Skin epidermis (tissue), 12 donors: ENCODE results near the gene C16orf92.
"Not testable (repeated sequence)": the region's sequence is repeated elsewhere in the genome, so short reads cannot be mapped to it uniquely, and the experiment has no call there.

Experiments
- H3K27ac ChIP-seq, 21 experiments: fragments of 200-600 bp; sonication (generic) in 11 of 21; one replicate each; pipeline ENCODE4 v1.5.0; 2020; ENCODE audit warnings: mild to moderate bottlenecking in 3 of 21, inconsistent platforms in 2 of 21, moderate library complexity in 2 of 21
- H3K4me3 ChIP-seq, 7 experiments: fragments of 200-600 bp; sonication (generic) in 2 of 7; one replicate each; pipeline ENCODE4 v1.5.0; 2020; ENCODE audit warnings: inconsistent platforms in 2 of 7, mild to moderate bottlenecking in 2 of 7, moderate library complexity in 1 of 7

The C16orf92 gene

DNA sequence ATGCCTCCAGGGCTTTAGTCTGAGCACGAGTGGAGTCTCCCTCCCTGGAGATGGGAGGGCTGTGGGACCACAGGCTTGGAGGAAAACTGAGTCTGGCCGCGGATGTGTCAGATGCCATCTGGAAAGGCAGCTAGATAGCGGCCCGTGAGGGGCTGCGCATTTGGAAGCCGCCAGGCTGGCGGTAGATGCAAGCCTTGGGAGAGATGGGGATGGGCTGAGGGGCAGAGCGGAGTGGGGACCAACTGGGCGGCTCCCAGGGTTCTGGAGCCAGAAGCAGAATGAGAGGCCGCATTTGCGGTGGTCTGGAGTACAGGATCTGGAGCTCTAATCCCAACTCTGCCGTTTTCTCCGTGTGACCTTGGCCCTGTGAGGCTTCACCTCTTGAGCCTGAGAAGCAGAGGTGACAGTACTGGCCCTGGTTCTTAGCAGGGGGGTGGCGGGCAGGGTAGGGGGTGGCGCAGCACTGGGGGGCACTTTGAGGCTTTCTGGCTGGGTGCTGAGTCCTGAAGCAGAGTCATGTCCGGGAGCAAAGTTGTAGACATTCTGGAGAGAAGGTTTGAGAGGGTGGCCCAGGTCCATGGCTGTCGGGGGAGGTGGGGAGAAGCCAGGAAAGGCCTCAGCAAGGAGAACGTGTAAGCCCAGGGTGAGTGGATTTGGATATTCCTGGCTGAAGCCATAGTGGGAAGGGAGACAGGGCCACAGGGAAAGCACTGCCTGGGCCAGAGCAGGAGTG is 20.2 kb upstream of the C16orf92 start:
- H3K27ac ChIP-seq: no peak overlapping the region
- no peak overlapping the region for H3K4me3 ChIP-seq

DNA sequence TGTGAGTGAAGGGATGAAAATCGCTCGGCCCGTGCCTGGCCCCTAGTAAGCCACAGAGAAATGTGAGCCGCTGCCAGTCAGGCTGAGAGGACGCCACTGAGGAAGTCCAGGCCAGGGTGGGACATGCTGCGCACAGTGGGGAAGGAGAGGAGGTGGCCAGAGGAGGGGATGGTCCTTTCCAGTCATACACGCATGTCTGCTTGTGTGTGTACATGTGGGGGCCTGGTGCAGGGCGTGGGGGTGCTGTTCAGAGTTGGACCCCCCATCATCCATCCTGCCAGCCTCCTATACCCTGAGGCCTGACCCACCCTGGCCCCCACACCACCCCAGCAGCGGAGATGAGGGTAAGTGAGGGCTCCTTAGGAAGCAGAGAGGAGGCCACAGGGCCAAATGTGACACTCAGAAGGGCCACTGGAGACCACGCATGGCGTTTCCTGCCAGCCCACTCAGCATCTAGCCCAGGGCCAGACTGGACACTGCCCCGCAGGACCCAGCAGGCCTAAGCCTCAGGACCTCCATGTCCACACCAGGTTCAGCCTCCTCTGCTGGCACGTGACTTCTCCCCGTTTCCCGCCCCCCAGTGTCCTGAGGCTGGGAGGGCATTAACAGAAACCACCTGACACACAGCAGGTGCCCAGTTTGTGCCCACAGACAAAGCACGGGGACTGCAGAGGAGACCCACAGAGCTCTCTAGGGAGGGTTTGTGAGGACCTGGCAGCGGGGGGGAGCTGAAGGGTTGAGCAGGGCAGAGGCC is 19.2 kb upstream of the C16orf92 start:
- Histone ChIP-seq H3K4me3 (no peak overlapping the region), H3K27ac (no peak overlapping the region)

DNA sequence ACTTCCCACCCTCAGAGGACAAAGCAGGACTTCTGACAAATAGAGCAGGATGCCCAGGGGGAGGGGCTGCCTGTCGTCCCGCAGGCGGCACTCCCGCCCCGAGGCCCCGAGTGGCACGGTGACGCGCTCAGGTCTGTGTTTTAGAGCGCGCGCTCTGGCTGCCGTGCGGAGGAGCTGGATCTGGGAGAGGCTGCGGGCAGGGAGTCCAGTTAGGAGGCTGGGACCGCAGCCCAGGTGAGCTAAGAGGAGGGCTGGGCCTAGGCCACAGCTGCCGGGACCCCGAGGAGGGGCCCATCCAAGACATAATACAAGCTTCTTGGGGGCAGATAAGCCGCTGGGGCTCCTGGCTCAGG is 18.6 kb upstream of the C16orf92 start:
- no peak overlapping the region for H3K27ac ChIP-seq
- H3K4me3 ChIP-seq: no peak overlapping the region

DNA sequence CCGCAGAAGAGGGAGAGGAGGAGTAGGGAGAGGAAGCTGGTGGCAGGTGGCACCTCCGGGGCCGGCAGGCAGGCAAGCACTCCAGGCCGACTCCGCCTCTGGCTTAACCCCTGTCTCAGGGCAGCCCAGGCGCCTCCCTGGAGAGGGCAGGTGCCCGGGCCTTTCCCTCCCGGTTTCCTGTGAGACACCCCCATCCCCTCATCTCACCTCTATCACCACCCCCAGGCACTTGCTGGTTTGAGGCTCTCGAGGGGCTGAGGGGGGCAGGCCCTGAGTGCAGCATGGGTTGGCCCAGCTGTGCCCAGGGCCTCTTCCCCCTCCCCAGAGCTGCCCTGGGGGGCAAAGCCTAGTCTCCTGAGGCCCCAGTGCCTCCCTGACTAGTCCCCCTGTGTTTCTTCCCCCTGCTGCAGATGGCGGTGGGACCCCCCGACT is 18.2 kb upstream of the C16orf92 start:
- Histone ChIP-seq H3K27ac (no peak overlapping the region), H3K4me3 (no peak overlapping the region)

- H3K4me3 ChIP-seq: no peak overlapping the region
- no peak overlapping the region for H3K27ac ChIP-seq
Observed at GRCh38 chr16:30005341-30006094, 17.5 kb upstream of the C16orf92 start.

- Histone ChIP-seq H3K4me3 (no peak overlapping the region), H3K27ac (no peak overlapping the region)
Observed at GRCh38 chr16:30006095-30006473, 16.9 kb upstream of the C16orf92 start.

GRCh38 chr16:30006659-30007377 is 16.2 kb upstream of the C16orf92 start:
- Histone ChIP-seq H3K4me3 (no peak overlapping the region), H3K27ac (no peak overlapping the region)

GRCh38 chr16:30007378-30007895 is 15.6 kb upstream of the C16orf92 start:
- no peak overlapping the region for H3K27ac ChIP-seq
- no peak overlapping the region for H3K4me3 ChIP-seq

DNA sequence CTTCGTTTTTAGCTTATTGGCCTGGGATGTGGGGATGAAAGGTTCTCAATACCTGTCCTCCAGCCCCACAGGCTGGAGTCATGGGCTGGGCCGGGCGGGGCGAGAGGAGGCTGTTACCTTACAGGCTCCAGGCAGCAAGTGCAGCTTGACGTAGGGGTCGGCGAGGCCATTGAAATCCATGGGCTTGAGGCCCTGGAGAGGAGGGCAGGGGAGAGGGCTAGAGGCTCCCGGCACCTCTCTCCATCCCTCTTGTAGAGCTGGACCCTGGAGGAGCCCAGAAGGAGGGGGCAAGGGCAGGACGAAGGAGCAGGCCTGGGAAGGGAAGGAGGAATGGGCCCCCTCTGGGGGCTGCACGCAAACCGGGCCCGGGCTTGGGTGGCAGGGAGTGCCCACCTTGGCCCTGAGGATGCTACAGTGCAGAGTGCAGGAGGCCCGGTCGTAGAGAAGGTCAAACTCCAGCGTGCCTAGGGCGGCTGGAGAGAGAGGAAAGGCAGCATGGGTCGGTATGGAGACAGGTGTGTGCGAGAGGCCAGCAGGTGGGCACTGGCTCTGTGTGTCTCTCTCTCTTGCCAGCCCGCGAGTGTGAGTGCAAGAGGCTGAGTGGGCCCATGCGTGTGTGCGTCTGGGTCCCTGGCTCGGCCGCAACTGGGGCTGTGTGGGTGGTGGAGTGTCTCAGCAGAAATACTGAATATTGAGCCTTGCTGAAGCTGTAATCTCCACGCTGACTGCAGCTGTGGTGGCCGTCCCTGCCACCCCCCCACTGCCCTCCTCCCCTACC is 13.7 kb upstream of the C16orf92 start:
- Histone ChIP-seq H3K4me3 (no peak overlapping the region), H3K27ac (no peak overlapping the region)

DNA sequence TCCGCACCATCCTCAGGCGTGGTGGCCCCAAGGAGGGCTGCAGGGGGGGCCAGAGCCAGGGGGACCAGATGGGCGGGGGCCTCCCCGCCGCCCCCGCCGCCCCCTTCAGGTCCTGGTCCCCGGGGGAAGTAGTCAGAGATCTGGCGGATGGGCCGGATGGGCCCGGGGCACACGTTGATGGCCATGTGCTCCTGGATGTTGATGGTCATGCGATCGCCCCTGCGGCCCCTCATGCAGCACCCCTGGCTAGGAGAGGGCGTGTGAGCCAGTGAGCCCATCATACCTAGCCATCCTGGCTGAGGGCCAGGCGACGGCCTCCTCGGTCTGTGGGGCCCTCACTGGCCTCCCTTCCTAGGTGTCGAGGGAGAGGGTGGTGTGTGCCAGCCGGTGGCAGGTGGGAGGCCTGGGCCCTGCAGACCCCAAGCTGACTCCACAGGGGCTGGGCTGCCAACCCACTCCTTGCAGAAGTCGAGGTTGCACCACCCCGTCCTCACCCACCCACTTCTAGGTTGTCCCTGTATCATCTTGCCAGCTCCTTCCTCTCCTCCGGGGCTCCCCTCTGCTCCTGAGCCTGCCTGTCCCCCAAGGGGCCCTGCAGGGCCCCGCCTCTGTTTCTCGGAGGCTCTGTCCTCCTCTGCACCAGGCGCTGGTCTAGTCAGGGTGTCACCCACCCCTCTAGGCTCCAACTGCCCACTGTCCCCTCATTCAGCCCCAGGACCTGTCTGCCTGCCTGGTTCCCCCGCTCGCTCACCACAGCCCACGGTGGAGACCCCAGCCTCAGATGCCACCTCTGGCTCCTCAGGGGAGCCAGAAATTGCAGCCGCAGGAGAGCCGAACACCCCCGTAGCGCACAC is 12.8 kb upstream of the C16orf92 start:
- H3K4me3 ChIP-seq: peak overlapping the region; percentile 20 to 47 (median 27)
- no peak overlapping the region for H3K27ac ChIP-seq

GRCh38 chr16:30010844-30011713 is 11.9 kb upstream of the C16orf92 start, which contains the start of gene DOC2A:
Gene DOC2A (minus strand): TSS chr16:30011027. CDS start chr16:30010222, 805 bp downstream.
- peak within 1 kb of the TSS; percentile 20 to 47 (median 27) for H3K4me3 ChIP-seq
- H3K27ac ChIP-seq: no peak within 1 kb of the TSS

- Histone ChIP-seq H3K4me3 (peak overlapping the region in 3 of 7 experiments; percentile 21 to 43 (median 27)), H3K27ac (no peak overlapping the region)
Observed at GRCh38 chr16:30011714-30012504, 11.1 kb upstream of the C16orf92 start.

DNA sequence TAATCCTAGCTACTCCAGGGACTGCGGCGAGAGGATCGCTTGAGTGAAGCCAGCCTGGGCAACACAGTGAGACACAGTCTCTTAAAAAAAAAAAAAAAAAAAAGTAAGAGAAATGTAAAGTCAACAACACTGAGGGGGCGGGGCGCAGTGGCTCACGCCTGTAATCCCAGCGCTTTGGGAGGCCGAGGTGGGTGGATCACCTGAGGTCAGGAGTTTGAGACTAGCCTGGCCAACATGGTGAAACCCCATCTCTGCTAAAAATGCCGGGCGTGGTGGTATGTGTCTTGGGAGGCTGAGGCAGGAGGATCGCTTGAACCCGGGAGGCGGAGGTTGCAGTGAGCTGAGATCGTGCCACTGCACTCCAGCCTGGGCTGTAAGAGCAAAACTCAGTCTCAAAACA is 10.4 kb upstream of the C16orf92 start:
- not testable (repeated sequence) for H3K4me3 ChIP-seq, H3K27ac ChIP-seq

GRCh38 chr16:30015450-30015849 is 7.5 kb upstream of the C16orf92 start:
- H3K4me3 ChIP-seq: not testable (repeated sequence)

DNA sequence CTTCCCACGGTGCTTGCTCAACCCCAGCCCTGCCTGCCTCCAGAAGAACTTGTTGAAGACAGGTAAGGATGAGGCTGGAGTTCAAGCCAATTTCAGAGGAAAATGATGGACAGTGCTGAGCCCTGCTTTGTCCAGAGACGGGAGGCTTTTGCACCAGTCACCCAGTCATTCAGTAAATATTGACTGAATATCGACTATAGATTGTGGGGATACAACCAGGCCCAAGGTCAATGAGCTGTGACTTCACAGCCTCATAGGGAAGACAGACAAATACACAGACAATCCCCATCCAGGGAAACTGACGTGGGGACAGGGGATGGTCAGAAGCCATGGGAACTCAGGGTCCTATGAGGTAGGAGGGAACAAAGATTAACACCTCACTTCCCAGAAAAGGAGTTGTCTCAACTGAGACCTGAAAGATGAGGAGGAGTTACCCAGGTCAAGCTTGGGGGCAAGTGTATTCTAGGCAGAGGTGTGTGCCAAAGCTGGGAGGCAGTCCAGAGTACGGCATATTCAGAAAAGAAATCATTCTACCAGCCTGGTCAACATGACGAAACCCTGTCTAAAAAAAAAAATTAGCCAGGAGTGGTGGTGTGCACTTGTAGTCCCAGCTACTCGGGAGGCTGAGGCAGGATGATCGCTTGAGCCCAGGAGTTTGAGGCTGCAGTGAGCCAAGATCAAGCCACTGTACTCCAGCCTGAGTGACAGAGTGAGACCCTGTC is 6.3 kb upstream of the C16orf92 start:
- Histone ChIP-seq H3K27ac (no peak overlapping the region), H3K4me3 (no peak overlapping the region)

More at GRCh38 chr16:30015450-30015849, 7.5 kb upstream of the C16orf92 start:
- not testable (repeated sequence) for H3K27ac ChIP-seq

DNA sequence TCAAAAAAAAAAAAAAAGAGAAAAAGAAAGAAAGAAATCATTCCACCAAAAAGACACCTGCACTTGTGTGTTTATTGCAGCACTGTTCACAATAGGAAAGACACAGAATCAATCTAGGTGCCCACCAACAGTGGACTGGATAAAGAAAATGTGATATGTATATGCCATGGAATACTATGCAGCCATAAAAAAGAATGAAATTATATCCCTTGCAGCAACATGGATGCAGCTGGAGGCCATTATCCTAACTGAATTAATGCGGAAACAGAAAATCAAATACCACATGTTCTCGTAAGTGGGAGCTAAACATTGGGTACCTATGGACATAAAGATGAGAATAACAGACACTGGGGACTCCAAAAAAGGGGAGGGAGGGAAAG is 5.7 kb upstream of the C16orf92 start:
- Histone ChIP-seq H3K27ac (no peak overlapping the region), H3K4me3 (no peak overlapping the region)
